ENCODE measurements around the gene ST7.
"Not testable (repeated sequence)": the region's sequence is repeated elsewhere in the genome, so short reads cannot be mapped to it uniquely, and the experiment has no call there.

The ST7 gene

GRCh38 chr7:117021366-117021765 is 68.1 kb downstream of the ST7 start:
- no peak for DNase-seq (ENCODE audit: low read depth in 2 of 2, low spot score in 1 of 2)

- no peak for DNase-seq (ENCODE audit: low read depth in 2 of 2, low spot score in 1 of 2)
Measured at GRCh38 chr7:117021986-117022385, 68.7 kb downstream of the ST7 start.

- no peak for DNase-seq (ENCODE audit: low read depth in 2 of 2, low spot score in 1 of 2)
Measured at GRCh38 chr7:117023325-117023854, 70.1 kb downstream of the ST7 start.

GRCh38 chr7:117024811-117025210 is 71.5 kb downstream of the ST7 start:
- no peak for DNase-seq (ENCODE audit: low read depth in 2 of 2, low spot score in 1 of 2)

- DNase-seq (ENCODE audit: low read depth in 2 of 2, low spot score in 1 of 2), result no peak
Measured at GRCh38 chr7:117025891-117026290, 72.6 kb downstream of the ST7 start.

GRCh38 chr7:117030346-117030745 is 77.0 kb downstream of the ST7 start:
- not testable (repeated sequence) for DNase-seq (ENCODE audit: low read depth in 2 of 2, low spot score in 1 of 2)

GRCh38 chr7:117030793-117031192 is 77.5 kb downstream of the ST7 start:
- DNase-seq (ENCODE audit: low read depth in 2 of 2, low spot score in 1 of 2), result not testable (repeated sequence)

GRCh38 chr7:117032810-117033209 is 79.5 kb downstream of the ST7 start:
- no peak for DNase-seq (ENCODE audit: low read depth in 2 of 2, low spot score in 1 of 2)

GRCh38 chr7:117034851-117035464 is 81.7 kb downstream of the ST7 start:
- DNase-seq (ENCODE audit: low read depth in 2 of 2, low spot score in 1 of 2), result no peak

- no peak for DNase-seq (ENCODE audit: low read depth in 2 of 2, low spot score in 1 of 2)
Measured at GRCh38 chr7:117035465-117035862, 82.2 kb downstream of the ST7 start.

GRCh38 chr7:117036053-117036669 is 82.9 kb downstream of the ST7 start:
- DNase-seq (ENCODE audit: low read depth in 2 of 2, low spot score in 1 of 2), result no peak

- DNase-seq (ENCODE audit: low read depth in 2 of 2, low spot score in 1 of 2), result no peak
Measured at GRCh38 chr7:117036836-117037235, 83.5 kb downstream of the ST7 start.

GRCh38 chr7:117038408-117038807 is 85.1 kb downstream of the ST7 start:
- no peak for DNase-seq (ENCODE audit: low read depth in 2 of 2, low spot score in 1 of 2)

GRCh38 chr7:117041007-117041406 is 87.7 kb downstream of the ST7 start:
- DNase-seq (ENCODE audit: low read depth in 2 of 2, low spot score in 1 of 2), result no peak

GRCh38 chr7:117041822-117042221 is 88.5 kb downstream of the ST7 start:
- DNase-seq (ENCODE audit: low read depth in 2 of 2, low spot score in 1 of 2), result no peak

- DNase-seq (ENCODE audit: low read depth in 2 of 2, low spot score in 1 of 2), result no peak
Measured at GRCh38 chr7:117043108-117043825, 90.0 kb downstream of the ST7 start.

GRCh38 chr7:117044664-117045063 is 91.4 kb downstream of the ST7 start:
- no peak for DNase-seq (ENCODE audit: low read depth in 2 of 2, low spot score in 1 of 2)

GRCh38 chr7:117045927-117046710 is 92.8 kb downstream of the ST7 start:
- DNase-seq (ENCODE audit: low read depth in 2 of 2, low spot score in 1 of 2), result no peak

GRCh38 chr7:117047496-117047895 is 94.2 kb downstream of the ST7 start:
- DNase-seq (ENCODE audit: low read depth in 2 of 2, low spot score in 1 of 2), result no peak

- DNase-seq (ENCODE audit: low read depth in 2 of 2, low spot score in 1 of 2), result no peak
Measured at GRCh38 chr7:117048114-117048866, 95.0 kb downstream of the ST7 start.

GRCh38 chr7:117048882-117049281 is 95.6 kb downstream of the ST7 start:
- no peak for DNase-seq (ENCODE audit: low read depth in 2 of 2, low spot score in 1 of 2)

Data from stimulated activated CD8-positive, alpha-beta memory T cell treated with anti-CD3 and anti-CD28 coated beads, Interleukin-4, amount 100 ng/mL, for 1 hour (primary cell).